ENCODE measurements around the gene FHOD3. TPM values are rescaled to one million over a fixed set of nuclear protein-coding genes. Genes with fewer than 3 reads are reported as not detected.

FHOD3 gene
- total and polyA plus RNA-seq, 2 of the 8 experiments (the other 6 are each of a cell fraction or from before 2014, with no cell fraction given), result 9.7 to 10.5 TPM

GRCh38 chr18:36493349-36494159 is 196.0 kb downstream of the FHOD3 start:
- no peak overlapping the region for H2BK120ac ChIP-seq (replicated peaks; ENCODE audit: low read depth, low read length)
- H3K79me1 ChIP-seq (ENCODE audit: low read depth, low read length), result no peaks in the 10 kb centered on the region; the same call in 1 of the 2 replicates
- ChIA-PET CTCF (ENCODE audit: partially characterized antibody) (interaction anchor here (0.7 to 2.0 kb wide), 11 partner anchors 10 to 82 kb away, joined by 3 to 5 read pairs (median 3); no protein-coding TSS in a partner anchor), POLR2A (ENCODE audit: partially characterized antibody) (no interaction called here)
- H3K79me2 ChIP-seq (ENCODE audit: control insufficient read depth in 1 of 2, insufficient read depth in 2 of 2, low read length in 2 of 2), result no peaks in the 10 kb centered on the region; a peak in 1 of 4 replicates
- no peak overlapping the region for H3K18ac ChIP-seq (ENCODE audit: extremely low read depth, low read length)
- no peaks in the 10 kb centered on the region for H3K36me3 ChIP-seq (ENCODE audit: control insufficient read depth in 2 of 4, insufficient read depth in 4 of 4, low read length in 3 of 4)
- H3K23me2 ChIP-seq (ENCODE audit: low read depth, low read length), result no peaks in the 10 kb centered on the region
- H2AK5ac ChIP-seq (ENCODE audit: low read depth, low read length), result no peak overlapping the region
- H3K9ac ChIP-seq (replicated peaks in 1 of 4; ENCODE audit: extremely low read depth in 1 of 4, low read depth in 3 of 4, low read length in 3 of 4), result peak overlapping the region in 1 of 4 experiments; percentile 48; a peak in 1 of 7 replicates
- H2BK12ac ChIP-seq (ENCODE audit: low read depth, low read length), result no peak overlapping the region
- FAIRE-seq (peak; percentile 93), DNase-seq (ENCODE audit: low read depth in 1 of 2, low spot score in 2 of 2) (no peak)
- peak overlapping the region; percentile 30; the same call in 1 of the 2 replicates for H2AFZ ChIP-seq (ENCODE audit: low read length)
- H3K4ac ChIP-seq (replicated peaks; ENCODE audit: insufficient read length, low read depth, low read length), result no peak overlapping the region
- H3K4me2 ChIP-seq (ENCODE audit: insufficient read depth in 1 of 2, low read depth in 2 of 2, low read length in 2 of 2), result peak overlapping the region; percentile 17 to 20; a peak in 3 of 4 replicates
- no peak overlapping the region for H3K4me3 ChIP-seq (ENCODE audit: extremely low read depth in 1 of 4, insufficient read depth in 2 of 4, low read depth in 3 of 4, low read length in 4 of 4)
- WGBS, 2 experiments (ENCODE audit: extremely low coverage in 1 of 2, insufficient coverage in 1 of 2, insufficient read length in 1 of 2, insufficient replicate concordance in 2 of 2, low coverage in 1 of 2, low lambda C conversion rate in 2 of 2, missing lambda C conversion rate in 1 of 2), result 68% methylated on average over 15 of the region's 15 CpGs; no CpG with 5 or more reads in 1 of the 2 experiments
- H4K8ac ChIP-seq (ENCODE audit: extremely low read depth, insufficient read depth, low read length), result no peak overlapping the region
- H3K23ac ChIP-seq (ENCODE audit: insufficient read length), result no peak overlapping the region
- H4K91ac ChIP-seq (replicated peaks; ENCODE audit: insufficient read length, low read length), result no peak overlapping the region
- H2BK15ac ChIP-seq (ENCODE audit: low read length), result no peak overlapping the region
- H3K27me3 ChIP-seq (replicated peaks in 1 of 4; ENCODE audit: control insufficient read depth in 3 of 4, extremely low read depth in 1 of 4, insufficient read depth in 3 of 4, low read length in 3 of 4), result no peaks in the 10 kb centered on the region
- peaks cover 0 to 10% (median 7%) of the 10 kb centered on the region in 4 experiments; a peak in 6 of 7 replicates for H3K4me1 ChIP-seq (replicated peaks in 1 of 4; ENCODE audit: control insufficient read depth in 3 of 4, insufficient read depth in 4 of 4, low read length in 3 of 4)
- H4K5ac ChIP-seq (ENCODE audit: insufficient read length, low read depth, low read length), result no peak overlapping the region
- no peak overlapping the region for H2BK20ac ChIP-seq (ENCODE audit: low read length)
- TF ChIP-seq FOSL1 (IDR thresholded peaks at IDR 0.05; ENCODE audit: insufficient read depth, low read depth, low read length), result no peak
- TF ChIP-seq PHF8 (conservative IDR thresholded peaks at IDR 0.05; ENCODE audit: low read depth, low read length), result no peak
- peak; percentile 19; the same call in 1 of the 2 replicates for TF ChIP-seq USF2 (IDR thresholded peaks at IDR 0.05; ENCODE audit: low read length)
- TF ChIP-seq YY1 (IDR thresholded peaks at IDR 0.05; ENCODE audit: low read depth, low read length), result 0 out of 2 replicates have a peak, but pooled peaks have one; percentile 52
- no peaks in the 10 kb centered on the region for H4K20me1 ChIP-seq (replicated peaks in 1 of 2; ENCODE audit: control insufficient read depth in 1 of 2, insufficient read depth in 2 of 2, low read length in 2 of 2)
- H2BK5ac ChIP-seq (ENCODE audit: low read depth, low read length), result no peak overlapping the region
- no peak overlapping the region for H3K14ac ChIP-seq (ENCODE audit: insufficient read length)
- H3K27ac ChIP-seq (ENCODE audit: low read depth, low read length), result no peak overlapping the region
- H3K9me3 ChIP-seq (ENCODE audit: insufficient read depth in 2 of 2, low read depth in 1 of 2, low read length in 1 of 2), result no peaks in the 10 kb centered on the region
- no peak overlapping the region for H3K56ac ChIP-seq (replicated peaks; ENCODE audit: insufficient read length, low read depth, low read length)
